ENCODE results near the gene SPEG. TPM values are rescaled to one million over a fixed set of nuclear protein-coding genes. Genes with fewer than 3 reads are reported as not detected.

SPEG gene
- total RNA-seq, 1 donor from 2014 or later = 390 TPM

GRCh38 chr2:219491278-219491963 lies 56.8 kb downstream of the SPEG start:
- no peak for DNase-seq (ENCODE audit: low spot score in 2 of 2)
- H3K4me3 ChIP-seq = no peak overlapping the region
- H3K27ac ChIP-seq = peak overlapping the region in 1 of 2 donors; percentile 11
- H3K27me3 ChIP-seq = no peaks in the 10 kb centered on the region
- intact Hi-C loops (cut with DNase I) = no loop called here
- no peak for TF ChIP-seq CTCF (IDR thresholded peaks at IDR 0.05)
- peaks cover 57 to 59% of the 10 kb centered on the region in 2 donors for H3K36me3 ChIP-seq
- no peaks in the 10 kb centered on the region for H3K9me3 ChIP-seq
- peaks cover 3 to 13% of the 10 kb centered on the region in 2 donors for H3K4me1 ChIP-seq

GRCh38 chr2:219492575-219492974 lies 57.9 kb downstream of the SPEG start:
- no peaks in the 10 kb centered on the region for H3K9me3 ChIP-seq
- H3K4me3 ChIP-seq = no peak overlapping the region
- intact Hi-C loops (cut with DNase I) = no loop called here
- peaks cover 6 to 19% of the 10 kb centered on the region in 2 donors for H3K4me1 ChIP-seq
- no peak for TF ChIP-seq CTCF (IDR thresholded peaks at IDR 0.05)
- H3K36me3 ChIP-seq = peaks cover 49 to 53% of the 10 kb centered on the region in 2 donors
- no peak for DNase-seq (ENCODE audit: low spot score in 2 of 2)
- H3K27me3 ChIP-seq = no peaks in the 10 kb centered on the region
- no peak overlapping the region for H3K27ac ChIP-seq

- Histone ChIP-seq H3K27me3 (no peaks in the 10 kb centered on the region), H3K27ac (no peak overlapping the region), H3K4me1 (peaks cover 6 to 19% of the 10 kb centered on the region in 2 donors), H3K4me3 (no peak overlapping the region), H3K36me3 (peaks cover 44 to 48% of the 10 kb centered on the region in 2 donors), H3K9me3 (no peaks in the 10 kb centered on the region)
- DNase-seq (ENCODE audit: low spot score in 2 of 2) = no peak
- TF ChIP-seq CTCF (IDR thresholded peaks at IDR 0.05) = no peak
- intact Hi-C loops (cut with DNase I) = no loop called here
Observed at GRCh38 chr2:219493086-219493485, 58.4 kb downstream of the SPEG start.

GRCh38 chr2:219494952-219495530 lies 60.4 kb downstream of the SPEG start:
- H3K27ac ChIP-seq = peak overlapping the region; percentile 91 to 99
- DNase-seq (ENCODE audit: low spot score in 2 of 2) = no peak
- intact Hi-C loops (cut with DNase I) = loop anchor here (1.0 kb wide), 2 partner anchors 35 to 65 kb away; no protein-coding TSS in a partner anchor
- H3K27me3 ChIP-seq = no peaks in the 10 kb centered on the region
- H3K9me3 ChIP-seq = no peaks in the 10 kb centered on the region
- H3K4me1 ChIP-seq = peaks cover 13 to 26% of the 10 kb centered on the region in 2 donors
- peak in 1 of 3 experiments; percentile 70 for TF ChIP-seq CTCF (IDR thresholded peaks at IDR 0.05)
- peaks cover 24 to 28% of the 10 kb centered on the region in 2 donors for H3K36me3 ChIP-seq
- H3K4me3 ChIP-seq = no peak overlapping the region

GRCh38 chr2:219495531-219496122 lies 61.0 kb downstream of the SPEG start:
- H3K4me1 ChIP-seq = peaks cover 13 to 26% of the 10 kb centered on the region in 2 donors
- no peaks in the 10 kb centered on the region for H3K9me3 ChIP-seq
- peak overlapping the region; percentile 91 to 99 for H3K27ac ChIP-seq
- no peaks in the 10 kb centered on the region for H3K27me3 ChIP-seq
- TF ChIP-seq CTCF (IDR thresholded peaks at IDR 0.05) = peak in 2 of 3 experiments; percentile 55 to 69
- peak overlapping the region in 1 of 2 donors; percentile 85 for H3K4me3 ChIP-seq
- DNase-seq (ENCODE audit: low spot score in 2 of 2) = peak in 1 of 2 donors; percentile 83
- peaks cover 19 to 22% of the 10 kb centered on the region in 2 donors for H3K36me3 ChIP-seq
- intact Hi-C loops (cut with DNase I) = loop anchor here (1.0 kb wide), 2 partner anchors 35 to 65 kb away; no protein-coding TSS in a partner anchor
